A673 (cell line): ENCODE measurements around the gene RICTOR. TPM values are rescaled to one million over a fixed set of nuclear protein-coding genes. Genes with fewer than 3 reads are reported as not detected.

Source experiments
- BruUV-seq: library from RNA; stranded (reverse); fragments of 400-500 nt; replicated peaks from 2 replicates; lab custom pipeline; 2021; lab: Mats Ljungman, UMichigan
- CTCF ChIA-PET: fragments of 300-600 bp; sonication (Branson Sonifier 250); formaldehyde crosslinking; loops from one replicate; lab custom pipeline; 2022; ENCODE audit warnings: antibody characterized with exemption; lab: Charles Lee
- POLR2A ChIA-PET: fragments of 300-600 bp; sonication (Branson Sonifier 250); formaldehyde crosslinking; loops from one replicate; lab custom pipeline; 2022; ENCODE audit warnings: antibody characterized with exemption; ENCODE audit not compliant: low non-redundant PET; lab: Charles Lee
- DNase-seq: peaks from one replicate; pipeline ENCODE4 v3.0.0-alpha.2; 2015; ENCODE audit warnings: low spot score
- H3K27ac ChIP-seq: fragments of 200-600 bp; sonication (generic); 2 replicates; pipeline ENCODE4 v1.5.1; 2016; ENCODE audit warnings: mixed run types, low read depth, mild to moderate bottlenecking, mixed read lengths, antibody characterized with exemption, low read length; ENCODE audit not compliant: poor library complexity, severe bottlenecking
- H3K27me3 ChIP-seq: fragments of 200-600 bp; sonication (generic); replicated peaks from 2 replicates; pipeline ENCODE4 v1.6.1; 2017; ENCODE audit warnings: mixed run types, low read depth, mild to moderate bottlenecking, mixed read lengths, antibody characterized with exemption, low read length; ENCODE audit not compliant: insufficient read depth, poor library complexity
- H3K36me3 ChIP-seq: fragments of 200-600 bp; sonication (generic); 2 replicates; pipeline ENCODE4 v1.6.1; 2016; ENCODE audit warnings: mixed run types, mild to moderate bottlenecking, mixed read lengths, antibody characterized with exemption, low read length; ENCODE audit not compliant: insufficient read depth, poor library complexity, severe bottlenecking
- H3K4me1 ChIP-seq: fragments of 200-600 bp; sonication (generic); 2 replicates; pipeline ENCODE4 v1.6.1; 2017; ENCODE audit warnings: mixed run types, mild to moderate bottlenecking, mixed read lengths, antibody characterized with exemption, low read length; ENCODE audit not compliant: insufficient read depth, poor library complexity, severe bottlenecking
- H3K4me3 ChIP-seq: fragments of 200-600 bp; sonication (generic); 2 replicates; pipeline ENCODE4 v1.5.1; 2016; ENCODE audit warnings: low read depth, mixed run types, mild to moderate bottlenecking, mixed read lengths, low read length; ENCODE audit not compliant: poor library complexity, severe bottlenecking
- H3K9me3 ChIP-seq: fragments of 200-600 bp; sonication (generic); 2 replicates; pipeline ENCODE4 v1.6.1; 2016; ENCODE audit warnings: mixed run types, low read depth, mild to moderate bottlenecking, mixed read lengths, antibody characterized with exemption, low read length; ENCODE audit not compliant: poor library complexity, severe bottlenecking
- EZH2 ChIP-seq: fragments of 200-600 bp; sonication (generic); IDR thresholded peaks from 2 replicates; pipeline ENCODE4 v1.6.1; 2017; ENCODE audit warnings: borderline replicate concordance, low read depth, mild to moderate bottlenecking, mixed read lengths, antibody characterized with exemption, low read length; ENCODE audit not compliant: poor library complexity, severe bottlenecking
- intact Hi-C: fragments of 100-400 bp; cut with micrococcal nuclease; formaldehyde crosslinking; loops from one replicate; pipeline ENCODE4 v1.10.0; 2022; ENCODE audit not compliant: unreplicated experiment
- total RNA-seq: library from RNA; stranded (reverse); gene quantifications from 2 replicates; pipeline ENCODE4 v1.2.3, GENCODE V29; 2021
- TF ChIP-seq, protein P1 (sequence below): fragments of 300-800, 200-600 bp; sonication (generic); conservative IDR thresholded peaks from 2 replicates; pipeline ENCODE4 v1.5.1; 2017; ENCODE audit warnings: low read depth, mild to moderate bottlenecking, antibody characterized with exemption, low read length, moderate library complexity, mixed read lengths

RICTOR gene
- total RNA-seq, 1 experiment from 2014 or later: 23.3 TPM

DNA sequence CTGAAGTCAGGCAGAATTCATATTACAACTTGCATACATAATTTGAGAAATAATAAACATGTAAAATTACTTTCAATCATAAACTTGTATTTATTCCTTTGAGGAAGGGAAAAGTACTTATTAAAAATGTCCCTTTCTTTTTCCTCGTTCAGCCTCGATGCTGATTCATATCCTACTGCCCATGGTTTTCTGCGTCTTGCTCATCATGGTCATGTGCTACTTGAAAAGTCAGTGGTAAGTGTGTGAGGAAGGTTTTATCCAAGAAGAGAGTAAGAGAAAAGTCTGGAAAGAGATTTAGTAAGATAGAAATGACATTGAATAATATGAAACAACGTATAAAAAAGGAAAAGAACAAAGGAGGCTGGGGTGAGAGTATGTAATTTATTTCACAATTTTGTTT, 142.5 kb downstream of the RICTOR start:
- Histone ChIP-seq H3K27me3 (no peaks in the 10 kb centered on the region), H3K4me1 (no peaks in the 10 kb centered on the region), H3K36me3 (no peaks in the 10 kb centered on the region), H3K9me3 (no peaks in the 10 kb centered on the region), H3K4me3 (no peak overlapping the region), H3K27ac (no peak overlapping the region)
- CTCF ChIA-PET: no interaction called here
- no peak for TF ChIP-seq EZH2
- TF ChIP-seq, protein P1, sequence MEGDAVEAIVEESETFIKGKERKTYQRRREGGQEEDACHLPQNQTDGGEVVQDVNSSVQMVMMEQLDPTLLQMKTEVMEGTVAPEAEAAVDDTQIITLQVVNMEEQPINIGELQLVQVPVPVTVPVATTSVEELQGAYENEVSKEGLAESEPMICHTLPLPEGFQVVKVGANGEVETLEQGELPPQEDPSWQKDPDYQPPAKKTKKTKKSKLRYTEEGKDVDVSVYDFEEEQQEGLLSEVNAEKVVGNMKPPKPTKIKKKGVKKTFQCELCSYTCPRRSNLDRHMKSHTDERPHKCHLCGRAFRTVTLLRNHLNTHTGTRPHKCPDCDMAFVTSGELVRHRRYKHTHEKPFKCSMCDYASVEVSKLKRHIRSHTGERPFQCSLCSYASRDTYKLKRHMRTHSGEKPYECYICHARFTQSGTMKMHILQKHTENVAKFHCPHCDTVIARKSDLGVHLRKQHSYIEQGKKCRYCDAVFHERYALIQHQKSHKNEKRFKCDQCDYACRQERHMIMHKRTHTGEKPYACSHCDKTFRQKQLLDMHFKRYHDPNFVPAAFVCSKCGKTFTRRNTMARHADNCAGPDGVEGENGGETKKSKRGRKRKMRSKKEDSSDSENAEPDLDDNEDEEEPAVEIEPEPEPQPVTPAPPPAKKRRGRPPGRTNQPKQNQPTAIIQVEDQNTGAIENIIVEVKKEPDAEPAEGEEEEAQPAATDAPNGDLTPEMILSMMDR: no peak
- POLR2A ChIA-PET: no interaction called here
- BruUV-seq: no TSS peak
- intact Hi-C loops: no loop called here
- no peak for DNase-seq

- no peaks in the 10 kb centered on the region for H3K27me3 ChIP-seq
- BruUV-seq: no TSS peak
- no peak for DNase-seq
- TF ChIP-seq EZH2: no peak
- TF ChIP-seq, protein P1: no peak
- no peak overlapping the region for H3K27ac ChIP-seq
- H3K4me3 ChIP-seq: no peak overlapping the region
- POLR2A ChIA-PET: no interaction called here
- H3K9me3 ChIP-seq: no peaks in the 10 kb centered on the region
- no peaks in the 10 kb centered on the region for H3K4me1 ChIP-seq
- peaks cover 11% of the 10 kb centered on the region for H3K36me3 ChIP-seq
- intact Hi-C loops: no loop called here
- CTCF ChIA-PET: no interaction called here
Measured at GRCh38 chr5:38929838-38930237, 144.4 kb downstream of the RICTOR start.

GRCh38 chr5:38927470-38927869, 146.7 kb downstream of the RICTOR start:
- CTCF ChIA-PET: no interaction called here
- no peak for DNase-seq
- no TSS peak for BruUV-seq
- POLR2A ChIA-PET: no interaction called here
- Histone ChIP-seq H3K4me3 (no peak overlapping the region), H3K36me3 (peaks cover 14% of the 10 kb centered on the region), H3K27ac (no peak overlapping the region), H3K27me3 (no peaks in the 10 kb centered on the region), H3K4me1 (no peaks in the 10 kb centered on the region), H3K9me3 (no peaks in the 10 kb centered on the region)
- TF ChIP-seq, protein P1: no peak
- TF ChIP-seq EZH2: no peak
- intact Hi-C loops: no loop called here
